H54 (cell line): ENCODE results near the gene TFAP2D.

ENCODE experiments used
- DNase-seq: peaks from one replicate; pipeline ENCODE4 v3.0.0; 2011; ENCODE audit warnings: low spot score, mixed read lengths; ENCODE audit not compliant: insufficient read length
- FAIRE-seq: peaks from 3 replicates; lab custom pipeline; 2011; peaks lifted over from hg19 to GRCh38; lab: Jason Lieb, UNC
- POLR2A ChIP-seq: IDR thresholded peaks from 2 replicates; pipeline ENCODE4 v1.6.1; 2011; ENCODE audit warnings: low read depth, mild to moderate bottlenecking, low read length

TFAP2D gene

GRCh38 chr6:50713226-50713625, at the start of gene TFAP2D:
TFAP2D (plus strand) TSS chr6:50713526; CDS start chr6:50714056, 530 bp downstream.
- DNase-seq = no peak
- TF ChIP-seq POLR2A = no peak
- no peak for FAIRE-seq

DNA sequence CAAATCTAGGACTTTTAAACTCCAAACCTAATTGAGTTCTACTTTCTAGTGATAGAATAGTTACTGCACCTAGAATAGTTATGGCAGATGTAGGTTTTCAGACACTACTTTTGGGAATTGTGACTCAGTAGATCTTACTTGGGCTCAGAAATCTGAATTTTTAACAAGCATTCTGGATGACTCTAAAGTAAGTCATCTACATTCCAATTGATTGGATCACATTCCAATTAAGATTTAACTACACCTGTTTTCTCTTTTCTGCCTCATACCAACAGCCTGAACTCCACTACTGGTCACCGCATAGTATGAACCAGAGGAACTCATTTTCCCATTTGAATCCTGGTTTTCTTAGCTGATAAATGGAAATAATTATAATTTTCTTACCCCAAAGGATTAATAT, 49.5 kb upstream of the TFAP2D start:
- no peak for FAIRE-seq
- no peak for DNase-seq
- no peak for TF ChIP-seq POLR2A

DNA sequence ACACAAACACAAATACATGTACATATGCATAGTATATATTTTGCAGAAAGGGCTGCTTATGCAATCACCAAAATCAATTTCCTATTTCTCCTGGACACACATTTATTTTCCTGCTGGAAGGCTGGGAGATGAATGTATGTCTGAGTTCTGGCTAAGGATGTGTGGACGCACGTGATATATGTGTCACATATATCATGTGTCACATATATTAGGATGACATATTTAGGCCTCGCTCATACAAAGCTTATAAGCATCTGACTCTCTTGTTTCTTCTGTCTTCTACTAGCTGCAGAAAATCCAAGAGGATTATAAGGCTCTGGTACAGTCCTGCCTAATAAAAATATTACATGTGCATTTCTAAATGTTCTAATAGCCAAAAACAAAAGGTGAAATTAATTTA, 47.2 kb upstream of the TFAP2D start:
- FAIRE-seq (no peak), DNase-seq (no peak)
- no peak for TF ChIP-seq POLR2A

DNA sequence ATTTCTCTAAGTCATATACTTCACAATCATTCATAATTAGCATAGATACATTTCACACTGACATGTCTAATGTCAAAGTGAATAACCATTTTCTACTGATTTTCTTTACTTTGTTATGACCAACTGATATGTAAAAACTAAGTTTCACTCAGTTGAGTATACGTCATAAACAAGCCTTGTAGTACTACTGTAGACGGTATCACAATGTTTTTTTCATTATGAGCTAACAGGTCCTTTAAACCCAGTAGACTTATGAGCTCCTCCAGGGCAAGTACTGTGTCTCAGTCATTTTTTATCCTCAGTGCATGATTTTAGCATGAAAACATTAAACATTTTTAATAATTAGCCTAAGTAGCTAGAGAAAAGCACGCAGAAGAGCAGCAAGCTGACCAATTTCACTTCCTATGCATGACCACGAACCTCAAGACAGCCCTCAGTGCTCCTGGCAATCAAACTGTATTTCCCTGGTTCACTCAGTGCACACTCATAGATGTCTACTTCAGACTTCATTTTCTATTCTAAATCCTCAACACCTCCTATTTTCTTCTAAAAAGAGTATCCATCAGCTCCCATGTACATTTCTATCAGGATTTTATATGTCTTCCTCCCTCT, 32.0 kb upstream of the TFAP2D start:
- no peak for TF ChIP-seq POLR2A
- FAIRE-seq (no peak), DNase-seq (no peak)

DNA sequence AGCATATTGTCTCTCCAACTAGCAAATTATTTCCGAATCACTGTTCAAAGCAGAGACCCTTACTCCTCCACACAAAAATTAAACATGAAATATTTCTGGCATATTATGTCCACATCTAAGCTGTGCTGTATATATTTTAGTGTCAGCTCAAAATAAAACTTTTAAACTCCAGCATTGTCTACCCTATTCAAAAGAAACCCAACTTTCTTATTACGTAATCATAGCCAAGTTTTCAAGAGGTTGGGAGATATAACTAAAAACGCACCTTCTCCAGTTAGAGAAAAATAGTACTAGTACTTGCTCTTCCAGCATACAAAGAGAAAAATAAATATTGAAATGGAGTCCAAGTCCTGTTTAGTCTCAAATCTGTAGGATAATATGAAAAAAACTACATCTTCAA, 24.1 kb upstream of the TFAP2D start:
- no peak for DNase-seq
- TF ChIP-seq POLR2A = no peak
- FAIRE-seq = no peak

- no peak for TF ChIP-seq POLR2A
These were observed 21.4 kb upstream of the TFAP2D start for GRCh38 chr6:50691814-50692495.

DNA sequence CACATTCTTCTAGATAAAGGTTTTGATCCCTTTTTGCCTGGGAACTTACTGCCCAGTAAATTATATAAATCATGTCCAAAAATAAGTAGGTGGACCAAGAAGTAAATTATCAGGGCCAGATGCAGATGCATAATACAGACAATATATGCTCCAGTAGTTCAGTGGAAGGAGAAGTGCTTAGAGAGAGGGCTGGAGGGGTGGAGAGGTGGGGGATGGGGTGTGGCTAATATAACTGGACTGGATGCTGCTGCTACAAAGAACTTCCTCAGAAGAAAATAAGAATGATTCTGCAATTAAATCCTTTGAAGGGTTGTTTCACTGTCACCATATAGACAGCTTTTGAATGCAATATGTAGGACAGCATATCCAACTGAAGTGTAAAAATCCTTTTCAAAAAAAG, 14.8 kb upstream of the TFAP2D start:
- no peak for TF ChIP-seq POLR2A
- no peak for DNase-seq
- no peak for FAIRE-seq

More at GRCh38 chr6:50691814-50692495, 21.4 kb upstream of the TFAP2D start:
- DNase-seq = no peak
- no peak for FAIRE-seq

DNA sequence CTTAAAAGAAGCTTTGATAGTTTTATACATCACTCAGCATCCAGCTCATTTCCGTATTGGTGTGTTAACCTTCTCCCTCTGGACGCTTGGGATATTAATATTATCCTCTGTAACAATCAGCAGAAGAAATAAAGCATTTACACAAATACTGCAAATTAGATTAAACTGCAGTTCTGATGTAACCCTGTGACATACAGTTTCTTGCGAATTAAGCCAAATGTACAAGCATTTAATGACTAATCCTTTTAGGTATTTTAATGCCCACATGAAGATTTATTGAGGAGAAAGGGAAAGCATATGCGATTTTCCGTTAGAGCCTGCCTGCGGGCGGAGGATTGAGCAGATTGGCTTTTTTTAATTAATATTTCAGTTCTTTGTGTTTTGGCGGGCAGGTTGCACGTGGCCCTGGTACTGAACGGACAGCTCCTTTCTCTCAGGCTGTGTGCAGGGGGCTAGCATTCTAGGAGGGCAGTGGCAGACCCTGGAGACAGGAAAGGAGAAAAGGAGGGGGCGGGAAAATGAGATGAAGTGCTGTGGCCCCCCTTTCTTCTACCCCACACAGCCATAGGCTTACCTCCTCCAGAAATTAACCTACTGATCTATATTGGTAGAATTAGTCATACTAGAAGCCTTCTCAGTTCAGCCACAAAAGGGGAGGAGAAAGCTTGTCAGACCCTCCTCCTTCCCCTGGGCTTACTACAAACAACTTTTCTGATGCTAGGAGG, 14.1 kb upstream of the TFAP2D start:
- TF ChIP-seq POLR2A = no peak
- FAIRE-seq (no peak), DNase-seq (no peak)

GRCh38 chr6:50706575-50706974, 6.8 kb upstream of the TFAP2D start:
- TF ChIP-seq POLR2A = no peak
- FAIRE-seq = no peak
- no peak for DNase-seq

GRCh38 chr6:50707191-50707590, 6.1 kb upstream of the TFAP2D start:
- DNase-seq = no peak
- FAIRE-seq = no peak
- TF ChIP-seq POLR2A = no peak

GRCh38 chr6:50707652-50708300, 5.5 kb upstream of the TFAP2D start:
- DNase-seq = no peak
- TF ChIP-seq POLR2A = no peak
- no peak for FAIRE-seq

GRCh38 chr6:50708664-50709365, 4.5 kb upstream of the TFAP2D start:
- FAIRE-seq (no peak), DNase-seq (no peak)
- no peak for TF ChIP-seq POLR2A

DNA sequence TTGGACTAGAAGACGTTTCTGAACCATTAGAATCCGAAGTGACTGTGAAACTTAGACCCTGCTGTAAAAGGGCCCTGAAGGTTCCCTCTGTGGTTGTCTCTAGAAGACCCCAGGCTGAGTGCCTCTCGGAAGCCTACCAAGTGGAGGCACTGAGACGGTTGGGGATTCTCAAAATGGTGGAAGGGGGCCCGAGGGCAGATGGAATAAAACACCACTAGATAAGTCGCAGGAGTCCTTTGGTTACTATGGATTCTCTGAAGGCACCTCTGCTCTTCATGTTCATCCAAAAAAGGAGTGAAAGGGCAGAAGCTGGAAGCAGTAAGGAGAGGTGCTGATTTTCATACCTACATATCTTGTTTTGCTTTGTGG, 4.0 kb upstream of the TFAP2D start:
- no peak for DNase-seq
- no peak for TF ChIP-seq POLR2A
- no peak for FAIRE-seq

- no peak for FAIRE-seq
- no peak for TF ChIP-seq POLR2A
- no peak for DNase-seq
These were observed 1.6 kb upstream of the TFAP2D start for GRCh38 chr6:50711686-50712085.
